Endothelial cell of umbilical vein (primary cell): Measurements from ENCODE around the gene ZNF283. TPM values are rescaled to one million over a fixed set of nuclear protein-coding genes. Genes with fewer than 3 reads are reported as not detected.

ENCODE experiments used
- BruUV-seq: library from RNA; stranded (reverse); fragments of 400-500 nt; replicated peaks from 2 replicates; lab custom pipeline; 2021; lab: Mats Ljungman, UMichigan
- CTCF ChIA-PET: fragments of 300-600, 350-600 bp; sonication (Branson Sonifier 250); formaldehyde crosslinking; loops from one replicate; lab custom pipeline; 2021; ENCODE audit warnings: antibody characterized with exemption, inconsistent platforms; lab: Charles Lee
- POLR2A ChIA-PET: fragments of 300-600, 350-600 bp; sonication (Branson Sonifier 250); formaldehyde crosslinking; loops from one replicate; lab custom pipeline; 2021; ENCODE audit warnings: antibody characterized with exemption, inconsistent platforms; lab: Charles Lee
- DNase-seq: peaks from one replicate; pipeline ENCODE4 v3.0.0-alpha.2; 2011; ENCODE audit warnings: low read depth, low spot score
- FAIRE-seq: peaks from 2 replicates; lab custom pipeline; 2011; peaks lifted over from hg19 to GRCh38; lab: Jason Lieb, UNC
- H2AFZ ChIP-seq: 2 replicates; pipeline ENCODE4 v1.6.0; 2012; ENCODE audit warnings: low read depth, low read length, control low read depth, inconsistent platforms
- H3K27ac ChIP-seq: 2 replicates; pipeline ENCODE4 v1.5.1; 2011; ENCODE audit warnings: low read depth, mild to moderate bottlenecking, control low read depth, low read length, moderate library complexity; ENCODE audit not compliant: insufficient read depth
- H3K27me3 ChIP-seq, 2 experiments: 2 replicates each; pipeline versions ENCODE4 v1.6.0 to v1.6.1; 2011; ENCODE audit warnings: low read length in 2 of 2, mixed read lengths in 1 of 2; ENCODE audit not compliant: control insufficient read depth in 2 of 2, insufficient read depth in 2 of 2
- H3K36me3 ChIP-seq, 2 experiments: 2 replicates in 1 of 2; 3 replicates in 1 of 2; pipeline ENCODE4 v1.5.1; 2011; ENCODE audit warnings: low read length in 2 of 2, mild to moderate bottlenecking in 1 of 2, moderate library complexity in 1 of 2; ENCODE audit not compliant: control insufficient read depth in 2 of 2, insufficient read depth in 2 of 2; ENCODE audit errors: extremely low read depth in 1 of 2
- H3K4me1 ChIP-seq: 3 replicates; pipeline ENCODE4 v1.5.1; 2011; ENCODE audit warnings: mild to moderate bottlenecking, low read length; ENCODE audit not compliant: control insufficient read depth, insufficient read depth; ENCODE audit errors: extremely low read depth
- H3K4me2 ChIP-seq: 2 replicates; pipeline ENCODE4 v1.6.1; 2011; ENCODE audit warnings: low read length, control low read depth, mixed read lengths; ENCODE audit not compliant: insufficient read depth
- H3K4me3 ChIP-seq, 3 experiments: fragments of 200-600 bp in 1 of 3; sonication (generic), shearing (Covaris generic) in 1 of 3; replicated peaks in 1 of 3; 2 replicates each; pipeline ENCODE4 v1.5.1; 2011 to 2016; ENCODE audit warnings: control low read depth in 3 of 3, low read length in 3 of 3, mild to moderate bottlenecking in 2 of 3, inconsistent platforms in 1 of 3, low read depth in 1 of 3, moderate library complexity in 1 of 3; ENCODE audit not compliant: insufficient read depth in 1 of 3
- H3K79me2 ChIP-seq: 2 replicates; pipeline ENCODE4 v1.6.0; 2012; ENCODE audit warnings: low read length, inconsistent platforms; ENCODE audit not compliant: control insufficient read depth, insufficient read depth
- H3K9ac ChIP-seq: replicated peaks from 2 replicates; pipeline ENCODE3; 2011; ENCODE audit warnings: low read length, control low read depth; ENCODE audit not compliant: insufficient read depth; ENCODE audit errors: extremely low read depth
- H3K9me1 ChIP-seq: replicated peaks from 3 replicates; pipeline ENCODE4 v1.6.0; 2011; ENCODE audit warnings: mild to moderate bottlenecking, low read length; ENCODE audit not compliant: control insufficient read depth, insufficient read depth; ENCODE audit errors: extremely low read depth
- H3K9me3 ChIP-seq: replicated peaks from 2 replicates; pipeline ENCODE4 v1.5.1; 2012; ENCODE audit warnings: low read length, inconsistent platforms; ENCODE audit not compliant: control insufficient read depth, insufficient read depth
- H4K20me1 ChIP-seq: replicated peaks from 2 replicates; pipeline ENCODE3; 2011; ENCODE audit warnings: mild to moderate bottlenecking, low read length; ENCODE audit not compliant: control insufficient read depth, insufficient read depth; ENCODE audit errors: extremely low read depth
- EZH2 ChIP-seq: IDR thresholded peaks from 2 replicates; pipeline ENCODE4 v1.6.1; 2012; ENCODE audit warnings: borderline replicate concordance, low read depth, mild to moderate bottlenecking, moderate library complexity, low read length, inconsistent platforms; ENCODE audit not compliant: severe bottlenecking
- FOS ChIP-seq: IDR thresholded peaks from 2 replicates; pipeline ENCODE4 v1.6.1; 2011; ENCODE audit warnings: mild to moderate bottlenecking, low read length, moderate library complexity, borderline replicate concordance; ENCODE audit not compliant: insufficient read depth
- GATA2 ChIP-seq: IDR thresholded peaks from 2 replicates; pipeline ENCODE4 v1.7.0; 2011; ENCODE audit warnings: low read depth, mild to moderate bottlenecking, moderate library complexity, mixed read lengths, low read length; ENCODE audit not compliant: insufficient read length, insufficient read depth
- JUN ChIP-seq: IDR thresholded peaks from 2 replicates; pipeline ENCODE4 v1.6.1; 2011; ENCODE audit warnings: borderline replicate concordance, low read depth; ENCODE audit not compliant: insufficient read length, insufficient read depth
- MAX ChIP-seq: IDR thresholded peaks from 2 replicates; pipeline ENCODE4 v1.6.1; 2011; ENCODE audit not compliant: insufficient read depth, insufficient read length
- MYC ChIP-seq: IDR thresholded peaks from one replicate; pipeline ENCODE4 v1.6.1; 2011; ENCODE audit warnings: mild to moderate bottlenecking, low read depth, low read length
- POLR2A ChIP-seq: IDR thresholded peaks from 2 replicates; pipeline ENCODE4 v1.6.1; 2012; ENCODE audit warnings: low read depth, mild to moderate bottlenecking, control low read depth, low read length
- POLR2AphosphoS5 ChIP-seq: IDR thresholded peaks from 2 replicates; pipeline ENCODE4 v1.6.1; 2012; ENCODE audit warnings: low read depth, mild to moderate bottlenecking, control low read depth, low read length, moderate library complexity; ENCODE audit not compliant: insufficient read depth
- dilution Hi-C: fragments of 300-500 bp; cut with MboI; formaldehyde crosslinking; loops from one replicate; pipeline ENCODE4 v1.15.0; 2019; ENCODE audit warnings: low sequenced_read_pairs; ENCODE audit not compliant: extremely low pct_ligation_motif_present
- intact Hi-C: fragments of 100-400 bp; cut with micrococcal nuclease; formaldehyde crosslinking; loops from one replicate; pipeline ENCODE4 v1.10.0; 2022
- polyA plus RNA-seq, 4 experiments: library from polyadenylated mRNA; depleted of rRNA in 3 of 4; stranded (reverse) in 3 of 4; unstranded in 1 of 4; fragments of >200 nt; gene quantifications; 2 replicates each; pipeline versions ENCODE4 v1.2.1 to v1.2.3, GENCODE V29; 2011 to 2012; ENCODE audit warnings: missing spikeins in 1 of 4
- total RNA-seq: library from RNA; stranded (reverse); gene quantifications from 2 replicates; pipeline ENCODE4 v1.2.3, GENCODE V29; 2021
- TF ChIP-seq, protein P1 (sequence below), 2 donors: IDR thresholded peaks; 1 replicate in 1 of 2; 2 replicates in 1 of 2; pipeline ENCODE4 v1.5.1; 2011; ENCODE audit warnings: low read length in 2 of 2, mild to moderate bottlenecking in 2 of 2, moderate library complexity in 2 of 2, control low read depth in 1 of 2, inconsistent platforms in 1 of 2, low read depth in 1 of 2; ENCODE audit not compliant: insufficient read depth in 1 of 2; ENCODE audit errors: extremely low read depth in 1 of 2

ZNF283 gene
- total and polyA plus RNA-seq, 2 donors (not counting 3 experiments of a cell fraction or from before 2014, with no cell fraction given) = 1.9 to 10.7 TPM

GRCh38 chr19:43799502-43800142 is 27.5 kb upstream of the ZNF283 start:
- H3K4me2 ChIP-seq = no peak overlapping the region
- FAIRE-seq = no peak

More at GRCh38 chr19:43799502-43800142, 27.5 kb upstream of the ZNF283 start:
- H3K79me2 ChIP-seq = no peaks in the 10 kb centered on the region
- H4K20me1 ChIP-seq = no peaks in the 10 kb centered on the region
- no TSS peak for BruUV-seq
- H3K27me3 ChIP-seq = peaks cover 0 to 8% of the 10 kb centered on the region in 2 experiments
- no peak overlapping the region for H3K9ac ChIP-seq
- TF ChIP-seq, protein P1, sequence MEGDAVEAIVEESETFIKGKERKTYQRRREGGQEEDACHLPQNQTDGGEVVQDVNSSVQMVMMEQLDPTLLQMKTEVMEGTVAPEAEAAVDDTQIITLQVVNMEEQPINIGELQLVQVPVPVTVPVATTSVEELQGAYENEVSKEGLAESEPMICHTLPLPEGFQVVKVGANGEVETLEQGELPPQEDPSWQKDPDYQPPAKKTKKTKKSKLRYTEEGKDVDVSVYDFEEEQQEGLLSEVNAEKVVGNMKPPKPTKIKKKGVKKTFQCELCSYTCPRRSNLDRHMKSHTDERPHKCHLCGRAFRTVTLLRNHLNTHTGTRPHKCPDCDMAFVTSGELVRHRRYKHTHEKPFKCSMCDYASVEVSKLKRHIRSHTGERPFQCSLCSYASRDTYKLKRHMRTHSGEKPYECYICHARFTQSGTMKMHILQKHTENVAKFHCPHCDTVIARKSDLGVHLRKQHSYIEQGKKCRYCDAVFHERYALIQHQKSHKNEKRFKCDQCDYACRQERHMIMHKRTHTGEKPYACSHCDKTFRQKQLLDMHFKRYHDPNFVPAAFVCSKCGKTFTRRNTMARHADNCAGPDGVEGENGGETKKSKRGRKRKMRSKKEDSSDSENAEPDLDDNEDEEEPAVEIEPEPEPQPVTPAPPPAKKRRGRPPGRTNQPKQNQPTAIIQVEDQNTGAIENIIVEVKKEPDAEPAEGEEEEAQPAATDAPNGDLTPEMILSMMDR (IDR thresholded peaks at IDR 0.05; ENCODE audit: extremely low read depth in 1 of 2, insufficient read depth in 1 of 2, low read depth in 1 of 2, low read length in 2 of 2) = no peak
- TF ChIP-seq MAX (no peak), MYC (no peak), EZH2 (no peak), GATA2 (no peak), POLR2A (no peak), JUN (no peak), POLR2AphosphoS5 (no peak), FOS (no peak)
- no peaks in the 10 kb centered on the region for H3K9me1 ChIP-seq
- H3K4me1 ChIP-seq = peaks cover 13% of the 10 kb centered on the region
- no peaks in the 10 kb centered on the region for H3K9me3 ChIP-seq
- H3K36me3 ChIP-seq = no peaks in the 10 kb centered on the region
- no peak overlapping the region for H2AFZ ChIP-seq
- no peak overlapping the region for H3K4me3 ChIP-seq
- H3K27ac ChIP-seq = no peak overlapping the region
- POLR2A ChIA-PET = no interaction called here
- intact Hi-C loops = no loop called here
- DNase-seq = no peak
- CTCF ChIA-PET = interaction anchor here (0.9 to 2.8 kb wide), 5 partner anchors 10 to 55 kb away, joined by 3 to 18 read pairs (median 4); no protein-coding TSS in a partner anchor
- dilution Hi-C loops = no loop called here
